22Rv1 (cell line): Measurements from ENCODE around the gene STK38L.

ENCODE experiments used
- ZFX ChIP-seq: fragments of 450-650 bp; IDR thresholded peaks from 2 replicates; pipeline ENCODE4 v1.6.1; 2017; ENCODE audit warnings: antibody characterized with exemption, borderline replicate concordance
- TF ChIP-seq, protein P1 (sequence below): fragments of 450-650 bp; IDR thresholded peaks from 2 replicates; pipeline ENCODE4 v1.5.1; 2017; ENCODE audit warnings: mild to moderate bottlenecking

- TF ChIP-seq, protein P1, sequence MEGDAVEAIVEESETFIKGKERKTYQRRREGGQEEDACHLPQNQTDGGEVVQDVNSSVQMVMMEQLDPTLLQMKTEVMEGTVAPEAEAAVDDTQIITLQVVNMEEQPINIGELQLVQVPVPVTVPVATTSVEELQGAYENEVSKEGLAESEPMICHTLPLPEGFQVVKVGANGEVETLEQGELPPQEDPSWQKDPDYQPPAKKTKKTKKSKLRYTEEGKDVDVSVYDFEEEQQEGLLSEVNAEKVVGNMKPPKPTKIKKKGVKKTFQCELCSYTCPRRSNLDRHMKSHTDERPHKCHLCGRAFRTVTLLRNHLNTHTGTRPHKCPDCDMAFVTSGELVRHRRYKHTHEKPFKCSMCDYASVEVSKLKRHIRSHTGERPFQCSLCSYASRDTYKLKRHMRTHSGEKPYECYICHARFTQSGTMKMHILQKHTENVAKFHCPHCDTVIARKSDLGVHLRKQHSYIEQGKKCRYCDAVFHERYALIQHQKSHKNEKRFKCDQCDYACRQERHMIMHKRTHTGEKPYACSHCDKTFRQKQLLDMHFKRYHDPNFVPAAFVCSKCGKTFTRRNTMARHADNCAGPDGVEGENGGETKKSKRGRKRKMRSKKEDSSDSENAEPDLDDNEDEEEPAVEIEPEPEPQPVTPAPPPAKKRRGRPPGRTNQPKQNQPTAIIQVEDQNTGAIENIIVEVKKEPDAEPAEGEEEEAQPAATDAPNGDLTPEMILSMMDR, result no peak
- no peak for TF ChIP-seq ZFX
Measured at GRCh38 chr12:27213304-27213703, 30.8 kb upstream of the STK38L start.
